ENCODE measurements around the gene SYNE3.

DNA sequence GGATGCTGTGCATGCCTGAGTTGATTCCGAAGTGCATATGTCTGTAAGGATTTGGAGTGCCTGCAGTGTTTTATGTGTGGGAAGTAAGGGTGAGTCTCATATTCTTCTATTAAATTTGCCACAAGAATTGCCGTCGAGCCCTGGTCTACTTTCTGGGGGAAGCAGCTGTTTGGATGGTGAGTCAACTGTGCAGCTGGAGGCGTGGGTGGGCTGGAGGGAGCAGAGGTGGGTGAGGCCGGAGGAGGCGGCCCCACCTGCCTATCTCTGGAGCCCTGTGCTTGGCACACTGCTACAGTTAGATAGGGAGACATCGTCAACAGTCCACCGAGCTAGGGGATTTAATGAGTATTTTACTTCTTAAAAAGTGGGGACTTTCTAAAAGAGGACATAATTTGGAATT lies 28.1 kb upstream of the SYNE3 start:
- TF ChIP-seq, protein P1, sequence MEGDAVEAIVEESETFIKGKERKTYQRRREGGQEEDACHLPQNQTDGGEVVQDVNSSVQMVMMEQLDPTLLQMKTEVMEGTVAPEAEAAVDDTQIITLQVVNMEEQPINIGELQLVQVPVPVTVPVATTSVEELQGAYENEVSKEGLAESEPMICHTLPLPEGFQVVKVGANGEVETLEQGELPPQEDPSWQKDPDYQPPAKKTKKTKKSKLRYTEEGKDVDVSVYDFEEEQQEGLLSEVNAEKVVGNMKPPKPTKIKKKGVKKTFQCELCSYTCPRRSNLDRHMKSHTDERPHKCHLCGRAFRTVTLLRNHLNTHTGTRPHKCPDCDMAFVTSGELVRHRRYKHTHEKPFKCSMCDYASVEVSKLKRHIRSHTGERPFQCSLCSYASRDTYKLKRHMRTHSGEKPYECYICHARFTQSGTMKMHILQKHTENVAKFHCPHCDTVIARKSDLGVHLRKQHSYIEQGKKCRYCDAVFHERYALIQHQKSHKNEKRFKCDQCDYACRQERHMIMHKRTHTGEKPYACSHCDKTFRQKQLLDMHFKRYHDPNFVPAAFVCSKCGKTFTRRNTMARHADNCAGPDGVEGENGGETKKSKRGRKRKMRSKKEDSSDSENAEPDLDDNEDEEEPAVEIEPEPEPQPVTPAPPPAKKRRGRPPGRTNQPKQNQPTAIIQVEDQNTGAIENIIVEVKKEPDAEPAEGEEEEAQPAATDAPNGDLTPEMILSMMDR (IDR thresholded peaks at IDR 0.05; ENCODE audit: insufficient read depth, low read length, poor library complexity, severe bottlenecking) = no peak
- TF ChIP-seq EZH2phosphoT487 (conservative IDR thresholded peaks at IDR 0.05; ENCODE audit: low read length) = no peak

All from SU-DHL-6 (cell line).